GM23338 (cell line): ENCODE results near the gene ZNF143. TPM values are rescaled to one million over a fixed set of nuclear protein-coding genes. Genes with fewer than 3 reads are reported as not detected.

ENCODE experiments used
- ATAC-seq: fragments of 200-7000 bp; cut with Tn5 transposase; 3 replicates; pipeline ENCODE4 v1.9.1; 2020
- DNase-seq: peaks from one replicate; pipeline ENCODE4 v3.0.0-alpha.2; 2015; ENCODE audit warnings: low spot score
- H2AFZ ChIP-seq: fragments of 200-600 bp; sonication (generic); 2 replicates; pipeline ENCODE4 v1.8.0; 2016; ENCODE audit warnings: antibody characterized with exemption, mild to moderate bottlenecking, moderate library complexity
- H3F3A ChIP-seq: fragments of 200-600 bp; sonication (generic); replicated peaks from 2 replicates; pipeline ENCODE4 v1.8.0; 2017; ENCODE audit warnings: antibody characterized with exemption, mixed run types, low read depth
- H3K27ac ChIP-seq: fragments of 200-600 bp; sonication (generic); 2 replicates; pipeline ENCODE4 v1.6.1; 2016; ENCODE audit warnings: low read depth
- H3K27me3 ChIP-seq: fragments of 200-600 bp; sonication (generic); 2 replicates; pipeline ENCODE4 v1.8.0; 2016; ENCODE audit warnings: mild to moderate bottlenecking, mixed run types, moderate library complexity; ENCODE audit not compliant: insufficient read depth
- H3K36me3 ChIP-seq: fragments of 200-600 bp; sonication (generic); 2 replicates; pipeline ENCODE4 v1.8.0; 2016; ENCODE audit warnings: mild to moderate bottlenecking; ENCODE audit not compliant: insufficient read depth
- H3K4me1 ChIP-seq: fragments of 200-600 bp; sonication (generic); 2 replicates; pipeline ENCODE4 v1.8.0; 2016; ENCODE audit warnings: mild to moderate bottlenecking, moderate library complexity; ENCODE audit not compliant: insufficient read depth
- H3K4me2 ChIP-seq: fragments of 200-600 bp; sonication (generic); 2 replicates; pipeline ENCODE4 v1.7.1; 2017; ENCODE audit warnings: mixed run types
- H3K4me3 ChIP-seq: fragments of 200-600 bp; sonication (generic); 2 replicates; pipeline ENCODE4 v1.6.1; 2016; ENCODE audit warnings: mixed run types
- H3K79me2 ChIP-seq: fragments of 200-600 bp; sonication (generic); replicated peaks from 2 replicates; pipeline ENCODE4 v1.8.0; 2017; ENCODE audit warnings: mild to moderate bottlenecking; ENCODE audit not compliant: insufficient read depth
- H3K9me2 ChIP-seq: fragments of 200-600 bp; sonication (generic); 2 replicates; pipeline ENCODE4 v1.8.0; 2017; ENCODE audit not compliant: insufficient read depth
- H4K20me1 ChIP-seq: fragments of 200-600 bp; sonication (generic); replicated peaks from 2 replicates; pipeline ENCODE4 v1.8.0; 2017; ENCODE audit warnings: mild to moderate bottlenecking; ENCODE audit not compliant: insufficient read depth
- H3K27ac Mint-ChIP-seq: 2 replicates; pipeline ENCODE4 v1.8.0; 2020; ENCODE audit warnings: inconsistent platforms, mild to moderate bottlenecking, moderate library complexity, mixed read lengths
- H3K27me3 Mint-ChIP-seq: 3 replicates; pipeline ENCODE4 v1.8.0; 2022; ENCODE audit warnings: low read depth, mild to moderate bottlenecking, moderate library complexity, mixed read lengths, inconsistent platforms; ENCODE audit not compliant: insufficient read depth, poor library complexity
- H3K36me3 Mint-ChIP-seq: 3 replicates; pipeline ENCODE4 v1.8.0; 2021; ENCODE audit warnings: low read depth, mild to moderate bottlenecking, inconsistent platforms, moderate library complexity, mixed read lengths
- H3K4me1 Mint-ChIP-seq: 3 replicates; pipeline ENCODE4 v1.8.0; 2020; ENCODE audit warnings: mild to moderate bottlenecking, inconsistent platforms, mixed read lengths
- H3K4me3 Mint-ChIP-seq: 3 replicates; pipeline ENCODE4 v1.8.0; 2021; ENCODE audit warnings: moderate library complexity, mild to moderate bottlenecking, inconsistent platforms, mixed read lengths
- H3K9me3 Mint-ChIP-seq: 3 replicates; pipeline ENCODE4 v1.8.0; 2020; ENCODE audit warnings: moderate library complexity, mild to moderate bottlenecking, inconsistent platforms, mixed read lengths
- ETS1 ChIP-seq: IDR thresholded peaks from 2 replicates; pipeline ENCODE4 v1.6.1; 2016; ENCODE audit warnings: antibody characterized with exemption
- EZH2 ChIP-seq: fragments of 200-600 bp; sonication (generic); IDR thresholded peaks from one replicate; pipeline ENCODE4 v1.8.0; 2017; ENCODE audit warnings: antibody characterized with exemption, mild to moderate bottlenecking, low read depth; ENCODE audit not compliant: unreplicated experiment
- EZH2phosphoT487 ChIP-seq: fragments of 200-600 bp; sonication (generic); IDR thresholded peaks from one replicate; pipeline ENCODE4 v1.8.1; 2018; ENCODE audit warnings: antibody characterized with exemption; ENCODE audit not compliant: unreplicated experiment
- JUNB ChIP-seq: IDR thresholded peaks from one replicate; pipeline ENCODE4 v1.6.1; 2016; ENCODE audit warnings: antibody characterized with exemption; ENCODE audit not compliant: unreplicated experiment
- POLR2AphosphoS5 ChIP-seq: IDR thresholded peaks from 2 replicates; pipeline ENCODE4 v1.6.1; 2016; ENCODE audit warnings: antibody characterized with exemption, low read depth
- REST ChIP-seq: IDR thresholded peaks from one replicate; pipeline ENCODE4 v1.6.1; 2018; ENCODE audit warnings: antibody characterized with exemption; ENCODE audit not compliant: unreplicated experiment
- ZNF114 ChIP-seq: fragments of 250-450 bp; sonication (Bioruptor Pico); IDR thresholded peaks from 2 replicates; pipeline ENCODE4 v1.5.0; 2020; ENCODE audit warnings: mild to moderate bottlenecking, moderate library complexity
- ZNF331 ChIP-seq: fragments of 250-450 bp; sonication (Bioruptor Pico); IDR thresholded peaks from 2 replicates; pipeline ENCODE4 v1.5.0; 2020; ENCODE audit warnings: low read depth, mild to moderate bottlenecking, moderate library complexity
- polyA plus RNA-seq: library from polyadenylated mRNA; unstranded; fragments of >200 nt; fragmentation: Nextera tagmentation; extraction: Ambion mirVana; gene quantifications from 2 replicates; pipeline ENCODE4 v1.2.1, GENCODE V29; 2016
- total RNA-seq: library from RNA; depleted of rRNA; stranded (reverse); fragments of >200 nt; shearing (Covaris generic); gene quantifications from 2 replicates; pipeline ENCODE4 v1.2.3, GENCODE V29; 2014

The ZNF143 gene
- total and polyA plus RNA-seq, 2 experiments from 2014 or later: 33.5 to 44.2 TPM

GRCh38 chr11:9446230-9446629 lies 14.6 kb upstream of the ZNF143 start (continued):
- TF ChIP-seq ETS1 (no peak), POLR2AphosphoS5 (no peak), JUNB (no peak), EZH2 (no peak), ZNF114 (CRISPR knock-in tag) (no peak), REST (no peak)

GRCh38 chr11:9448576-9449352 lies 12.0 kb upstream of the ZNF143 start:
- H3K27ac ChIP-seq: no peak overlapping the region
- H3K27me3 ChIP-seq: no peaks in the 10 kb centered on the region
- H3K36me3 ChIP-seq: peaks cover 16% of the 10 kb centered on the region; the same call in 1 of the 2 replicates
- H3K4me3 Mint-ChIP-seq: no peak overlapping the region
- peaks cover 53% of the 10 kb centered on the region for H3K36me3 Mint-ChIP-seq
- no peak for DNase-seq
- no peaks in the 10 kb centered on the region for H3K4me1 Mint-ChIP-seq
- no peak for TF ChIP-seq EZH2phosphoT487
- TF ChIP-seq ZNF331 (CRISPR knock-in tag): no peak
- no peak for TF ChIP-seq EZH2
- TF ChIP-seq REST: no peak
- no peak; the same call in 1 of the 2 replicates for TF ChIP-seq POLR2AphosphoS5
- no peaks in the 10 kb centered on the region for H4K20me1 ChIP-seq
- H3F3A ChIP-seq: peaks cover 11% of the 10 kb centered on the region
- no peaks in the 10 kb centered on the region for H3K9me2 ChIP-seq
- H3K4me2 ChIP-seq: no peak overlapping the region
- H3K9me3 Mint-ChIP-seq: peaks cover 32% of the 10 kb centered on the region
- ATAC-seq: 0 out of 3 replicates have a peak, but pooled peaks have one; percentile 21
- H3K4me3 ChIP-seq: no peak overlapping the region
- peaks cover 19% of the 10 kb centered on the region for H3K27me3 Mint-ChIP-seq
- no peak overlapping the region for H3K27ac Mint-ChIP-seq
- no peak overlapping the region for H2AFZ ChIP-seq
- no peaks in the 10 kb centered on the region for H3K4me1 ChIP-seq
- H3K79me2 ChIP-seq: no peaks in the 10 kb centered on the region
